ENCODE data around the gene AKAP9. TPM values are rescaled to one million over a fixed set of nuclear protein-coding genes. Genes with fewer than 3 reads are reported as not detected.
"Not testable (repeated sequence)": the region's sequence is repeated elsewhere in the genome, so short reads cannot be mapped to it uniquely, and the experiment has no call there.

Gene AKAP9
- polyA plus RNA-seq, 6 donors from 2014 or later = 18.2 to 52.9 (median 21.0) TPM

DNA sequence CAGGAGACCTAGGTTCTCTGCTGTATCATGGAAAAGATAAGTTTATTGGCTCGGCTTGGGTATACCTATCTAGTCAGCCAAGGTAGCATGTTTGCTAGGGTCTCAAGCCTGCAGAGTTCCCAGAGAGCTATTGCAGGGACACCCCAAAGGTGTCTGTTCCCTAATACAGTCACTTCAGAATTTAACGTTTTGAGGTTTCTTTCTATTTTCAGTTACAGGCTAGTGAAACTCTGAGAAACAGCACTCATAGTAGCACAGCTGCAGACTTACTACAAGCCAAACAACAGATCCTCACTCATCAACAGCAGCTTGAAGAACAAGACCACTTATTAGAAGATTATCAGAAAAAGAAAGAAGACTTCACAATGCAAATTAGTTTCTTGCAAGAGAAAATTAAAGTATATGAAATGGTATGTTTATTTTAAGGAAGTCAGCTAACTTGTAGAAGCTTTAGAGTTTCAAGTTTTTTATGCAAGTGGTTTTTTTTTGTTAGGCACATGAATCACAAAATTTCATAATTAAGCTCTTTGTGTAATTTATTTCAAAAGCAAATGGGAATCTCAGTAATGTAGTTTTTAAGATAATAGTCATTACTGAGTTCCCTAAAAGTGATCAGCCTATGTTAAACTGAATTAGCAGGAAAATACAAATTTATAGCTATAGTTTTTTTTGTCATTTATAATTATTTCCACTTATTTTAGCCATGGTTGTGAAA, 54.9 kb downstream of the AKAP9 start:
- ATAC-seq (ENCODE audit: low read depth in 2 of 2) (no peak), DNase-seq (no peak)
- Mint-ChIP-seq H3K4me1 (no peaks in the 10 kb centered on the region), H3K27me3 (no peaks in the 10 kb centered on the region), H3K27ac (no peak overlapping the region), H3K9me3 (no peaks in the 10 kb centered on the region), H3K36me3 (peaks cover 29 to 41% of the 10 kb centered on the region in 2 donors), H3K4me3 (no peak overlapping the region)

DNA sequence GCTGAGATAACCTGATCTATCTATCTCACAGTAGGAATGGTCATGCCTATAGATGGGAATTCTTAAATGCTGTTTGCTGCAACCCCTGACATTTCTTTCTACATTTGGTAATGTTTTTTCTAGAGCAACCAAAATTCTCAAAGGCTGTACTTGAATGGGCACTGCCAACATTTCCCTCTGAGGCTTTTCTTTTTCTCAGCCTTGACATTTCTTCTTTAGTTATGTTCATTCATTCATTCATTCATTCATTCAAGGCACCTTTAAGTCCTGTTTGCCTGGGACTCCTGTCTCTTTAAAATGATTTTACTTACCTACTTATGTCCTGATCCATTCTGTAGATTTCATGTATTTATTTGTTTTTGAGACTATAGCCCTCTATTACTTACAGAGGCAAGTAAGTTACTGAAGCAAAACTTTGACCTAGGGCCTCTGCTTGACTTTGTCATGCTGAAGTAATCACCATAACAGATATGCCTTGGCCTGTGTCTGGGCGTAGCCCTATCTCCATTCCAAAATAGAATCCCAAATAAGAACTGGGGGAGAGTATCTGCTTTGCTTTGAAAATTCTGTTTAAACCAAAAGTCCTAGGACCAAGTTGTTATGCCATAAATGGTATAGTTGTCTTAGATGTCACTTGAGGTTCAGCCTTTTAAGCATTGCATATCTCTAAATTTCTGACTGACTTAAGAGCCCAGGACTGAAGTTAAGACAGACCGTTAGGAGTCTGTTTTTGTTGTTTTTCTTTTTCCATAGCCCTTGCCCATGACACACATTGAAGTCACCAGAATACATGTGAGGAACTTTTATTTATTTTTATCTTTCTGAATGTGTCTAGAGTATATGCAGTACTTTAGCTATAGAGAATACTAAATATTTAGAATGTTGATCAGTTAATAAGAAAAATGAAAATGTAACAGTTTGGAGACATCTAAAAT, 59.2 kb downstream of the AKAP9 start:
- Mint-ChIP-seq H3K27ac (no peak overlapping the region), H3K9me3 (peaks cover 0 to 4% (median 2%) of the 10 kb centered on the region in 7 donors), H3K4me1 (no peaks in the 10 kb centered on the region), H3K4me3 (no peak overlapping the region), H3K36me3 (peaks cover 35 to 58% of the 10 kb centered on the region in 2 donors), H3K27me3 (no peaks in the 10 kb centered on the region)
- no peak for ATAC-seq (ENCODE audit: low read depth in 2 of 2)
- no peak for DNase-seq

DNA sequence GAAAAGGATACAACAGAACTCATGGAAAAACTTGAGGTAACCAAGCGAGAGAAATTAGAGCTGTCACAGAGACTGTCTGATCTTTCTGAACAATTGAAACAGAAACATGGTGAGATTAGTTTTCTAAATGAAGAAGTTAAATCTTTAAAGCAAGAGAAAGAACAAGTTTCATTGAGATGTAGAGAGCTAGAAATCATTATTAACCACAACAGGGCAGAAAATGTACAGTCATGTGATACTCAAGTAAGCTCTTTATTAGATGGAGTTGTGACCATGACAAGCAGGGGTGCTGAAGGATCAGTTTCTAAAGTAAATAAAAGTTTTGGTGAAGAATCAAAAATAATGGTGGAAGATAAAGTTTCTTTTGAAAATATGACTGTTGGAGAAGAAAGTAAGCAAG, 62.1 kb downstream of the AKAP9 start:
- Mint-ChIP-seq H3K27me3 (no peaks in the 10 kb centered on the region), H3K36me3 (peaks cover 36 to 49% of the 10 kb centered on the region in 2 donors), H3K9me3 (peaks cover 0 to 4% (median 3%) of the 10 kb centered on the region in 7 donors), H3K4me3 (no peak overlapping the region), H3K27ac (peak overlapping the region in 3 of 6 donors; percentile 2 to 16 (median 11)), H3K4me1 (no peaks in the 10 kb centered on the region)
- ATAC-seq (ENCODE audit: low read depth in 2 of 2) = no peak
- DNase-seq = no peak

DNA sequence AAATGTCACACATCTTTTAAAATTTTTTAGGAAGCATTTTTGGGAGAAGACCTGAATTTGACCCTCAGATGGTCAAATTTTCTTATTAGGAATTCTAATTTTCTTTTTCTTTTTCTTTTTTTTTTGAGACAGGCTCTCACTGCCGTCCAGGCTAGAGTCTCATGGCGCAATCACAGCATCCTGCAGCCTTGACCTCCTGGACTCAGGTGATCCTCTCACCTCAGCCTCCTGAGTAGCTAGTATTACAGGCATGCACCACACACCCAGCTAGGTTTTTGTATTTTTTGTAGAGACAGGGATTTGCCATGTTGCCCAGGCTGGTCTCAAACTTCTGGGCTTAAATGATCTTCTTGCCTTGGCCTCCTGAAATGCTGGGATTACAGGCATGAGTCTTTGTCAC, 65.4 kb downstream of the AKAP9 start:
- DNase-seq = no peak
- ATAC-seq (ENCODE audit: low read depth in 2 of 2) = no peak
- Mint-ChIP-seq H3K9me3 (peaks cover 0 to 12% (median 5%) of the 10 kb centered on the region in 7 donors), H3K4me3 (no peak overlapping the region), H3K27ac (peak overlapping the region in 1 of 6 donors; percentile 20), H3K36me3 (peaks cover 40 to 53% of the 10 kb centered on the region in 2 donors), H3K27me3 (no peaks in the 10 kb centered on the region), H3K4me1 (no peaks in the 10 kb centered on the region)

DNA sequence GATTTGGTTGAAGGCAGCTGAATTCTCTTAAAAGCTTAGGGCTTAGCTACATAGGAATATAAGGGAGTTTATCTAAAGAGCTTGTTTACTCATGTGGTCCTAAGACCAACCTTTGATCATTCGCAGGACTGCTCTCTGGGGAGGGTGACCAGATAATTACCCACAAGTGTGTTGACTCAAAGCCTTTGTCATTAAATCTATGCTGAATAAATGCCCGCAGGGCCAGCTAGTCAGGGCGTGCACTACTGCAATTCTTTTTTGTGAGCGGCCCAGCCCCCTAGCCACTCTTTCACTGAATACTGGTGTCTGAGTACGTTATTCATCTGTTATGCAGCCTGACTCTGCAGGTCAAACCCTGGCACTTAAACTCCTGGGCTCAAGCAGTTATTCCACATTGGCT, 69.6 kb downstream of the AKAP9 start:
- ATAC-seq (ENCODE audit: low read depth in 2 of 2) (no peak), DNase-seq (no peak)
- Mint-ChIP-seq H3K9me3 (peaks cover 0 to 9% (median 3%) of the 10 kb centered on the region in 7 donors), H3K36me3 (peaks cover 34 to 45% of the 10 kb centered on the region in 2 donors), H3K27me3 (no peaks in the 10 kb centered on the region), H3K27ac (no peak overlapping the region), H3K4me3 (no peak overlapping the region), H3K4me1 (no peaks in the 10 kb centered on the region)

DNA sequence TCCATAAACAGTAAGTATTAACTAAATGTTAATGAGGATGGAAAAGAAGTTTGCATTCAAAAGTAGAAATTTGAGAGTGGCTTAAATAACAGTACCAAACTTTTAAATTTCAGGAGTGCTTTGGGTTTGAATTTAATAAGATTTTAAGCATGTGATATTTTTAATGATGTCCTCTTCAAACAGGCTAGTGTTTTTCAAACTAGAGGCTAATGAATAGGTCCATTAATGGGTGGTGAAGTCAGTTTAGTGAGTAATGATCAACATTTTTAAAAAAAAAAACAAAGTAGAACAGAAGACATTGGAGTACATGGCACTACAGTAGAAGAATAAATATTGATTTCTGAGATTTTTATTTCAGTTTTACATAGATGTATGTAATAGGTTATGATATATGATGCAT, 72.9 kb downstream of the AKAP9 start:
- Mint-ChIP-seq H3K27ac (peak overlapping the region in 3 of 6 donors; percentile 25 to 75 (median 60)), H3K27me3 (no peaks in the 10 kb centered on the region), H3K4me3 (no peak overlapping the region), H3K36me3 (peaks cover 30 to 47% of the 10 kb centered on the region in 2 donors), H3K4me1 (no peaks in the 10 kb centered on the region), H3K9me3 (peaks cover 0 to 8% (median 3%) of the 10 kb centered on the region in 7 donors)
- DNase-seq (no peak), ATAC-seq (ENCODE audit: low read depth in 2 of 2) (no peak)

DNA sequence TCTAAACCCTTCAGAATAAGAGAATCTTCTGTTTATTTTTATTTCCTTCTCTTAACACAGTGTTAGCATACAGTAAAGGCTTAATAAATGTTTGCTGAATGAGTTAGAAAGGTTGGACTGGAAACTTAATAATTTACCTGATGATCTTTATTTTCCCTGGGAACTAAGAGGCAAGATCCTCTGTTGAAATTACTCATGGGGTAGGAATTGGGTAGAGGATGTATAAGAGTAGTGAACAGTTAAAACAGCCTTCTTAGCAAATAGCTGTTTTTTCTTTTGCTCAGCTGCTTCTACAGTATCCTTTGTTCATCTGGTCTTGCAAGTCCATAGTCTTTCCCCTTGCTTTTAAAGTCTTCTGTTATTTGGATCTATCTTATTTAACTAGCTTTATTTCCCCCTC, 80.0 kb downstream of the AKAP9 start:
- Mint-ChIP-seq H3K36me3 (peaks cover 30 to 31% of the 10 kb centered on the region in 2 donors), H3K9me3 (no peaks in the 10 kb centered on the region), H3K27me3 (no peaks in the 10 kb centered on the region), H3K27ac (peak overlapping the region in 1 of 6 donors; percentile 1), H3K4me3 (no peak overlapping the region), H3K4me1 (no peaks in the 10 kb centered on the region)
- DNase-seq (no peak), ATAC-seq (ENCODE audit: low read depth in 2 of 2) (no peak)

DNA sequence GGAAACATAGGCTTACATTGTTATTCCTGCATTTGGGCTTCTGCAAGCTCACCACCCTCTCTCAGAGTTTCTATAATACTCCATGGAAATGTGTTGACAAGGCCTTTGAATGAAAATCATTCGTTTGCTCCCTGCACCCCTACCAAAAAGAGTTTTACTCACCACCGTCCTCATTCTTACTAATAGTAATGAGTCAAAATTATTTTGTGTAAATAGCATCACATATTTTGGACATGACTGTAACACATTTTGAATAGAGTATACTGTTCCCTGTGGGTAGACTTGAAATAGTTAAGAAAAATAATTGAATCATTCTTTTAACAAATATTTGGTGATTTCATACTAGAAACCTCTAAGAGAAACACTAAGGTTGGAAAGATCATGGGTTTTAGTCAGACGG, 84.6 kb downstream of the AKAP9 start:
- Mint-ChIP-seq H3K4me3 (no peak overlapping the region), H3K4me1 (no peaks in the 10 kb centered on the region), H3K27me3 (no peaks in the 10 kb centered on the region), H3K9me3 (peaks cover 0 to 4% (median 0%) of the 10 kb centered on the region in 7 donors), H3K27ac (no peak overlapping the region), H3K36me3 (peaks cover 34 to 42% of the 10 kb centered on the region in 2 donors)
- ATAC-seq (ENCODE audit: low read depth in 2 of 2) = no peak
- DNase-seq = no peak

DNA sequence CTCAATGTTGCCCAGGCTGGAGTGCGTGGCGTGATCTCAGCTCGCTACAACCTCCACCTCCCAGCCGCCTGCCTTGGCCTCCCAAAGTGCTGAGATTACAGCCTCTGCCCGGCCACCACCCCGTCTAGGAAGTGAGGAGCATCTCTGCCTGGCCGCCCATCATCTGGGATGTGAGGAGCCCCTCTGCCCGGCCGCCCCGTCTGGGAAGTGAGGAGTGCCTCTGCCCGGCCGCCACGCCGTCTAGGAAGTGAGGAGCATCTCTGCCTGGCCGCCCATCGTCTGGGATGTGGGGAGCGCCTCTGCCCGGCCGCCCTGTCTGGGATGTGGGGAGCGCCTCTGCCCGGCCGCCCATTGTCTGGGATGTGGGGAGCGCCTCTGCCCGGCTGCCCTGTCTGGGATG, 86.0 kb downstream of the AKAP9 start:
- H3K4me3 Mint-ChIP-seq; H3K27me3 Mint-ChIP-seq; ATAC-seq (ENCODE audit: low read depth in 2 of 2); H3K9me3 Mint-ChIP-seq; H3K4me1 Mint-ChIP-seq; DNase-seq: not testable (repeated sequence)
- Mint-ChIP-seq H3K36me3 (peaks cover 32 to 34% of the 10 kb centered on the region in 2 donors), H3K27ac (peak overlapping the region in 1 of 6 donors; percentile 24)

DNA sequence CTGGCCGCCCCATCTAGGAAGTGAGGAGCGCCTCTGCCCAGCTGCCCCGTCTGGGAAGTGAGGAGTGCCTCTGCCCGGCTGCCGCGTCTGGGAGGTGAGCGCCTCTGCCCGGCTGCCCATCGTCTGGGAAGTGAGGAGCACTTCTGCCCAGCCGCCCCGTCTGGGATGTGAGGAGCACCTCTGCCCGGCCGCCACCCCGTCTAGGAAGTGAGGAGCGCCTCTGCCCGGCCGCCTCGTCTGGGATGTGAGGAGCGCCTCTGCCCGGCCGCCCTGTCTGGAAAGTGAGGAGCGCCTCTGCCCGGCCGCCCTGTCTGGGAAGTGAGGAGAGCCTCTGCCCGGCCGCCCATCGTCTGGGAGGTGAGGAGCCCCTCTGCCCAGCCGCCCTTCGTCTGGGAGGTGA, 86.5 kb downstream of the AKAP9 start:
- not testable (repeated sequence) for H3K4me1 Mint-ChIP-seq; H3K4me3 Mint-ChIP-seq; ATAC-seq (ENCODE audit: low read depth in 2 of 2); H3K9me3 Mint-ChIP-seq; H3K27ac Mint-ChIP-seq; DNase-seq; H3K27me3 Mint-ChIP-seq
- H3K36me3 Mint-ChIP-seq = peaks cover 31 to 32% of the 10 kb centered on the region in 2 donors

DNA sequence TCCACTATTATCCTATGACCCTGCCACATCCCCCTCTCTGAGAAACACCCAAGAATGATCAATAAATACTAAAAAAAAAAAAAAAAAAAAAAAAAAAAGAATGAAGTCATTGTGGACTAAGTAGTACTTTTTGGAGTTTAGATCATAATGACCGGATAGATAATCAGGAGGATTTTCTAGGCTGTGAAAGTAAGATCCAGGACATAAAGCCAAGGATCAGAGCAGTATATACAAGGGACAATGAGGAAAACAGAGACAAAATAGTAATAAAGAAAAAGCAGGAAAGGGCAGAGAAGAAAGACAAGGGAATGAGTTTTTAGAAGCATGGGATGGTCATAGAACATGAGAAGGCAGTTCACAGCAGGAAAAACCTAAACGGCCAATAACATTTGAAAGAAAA, 87.6 kb downstream of the AKAP9 start:
- DNase-seq (no peak), ATAC-seq (ENCODE audit: low read depth in 2 of 2) (no peak)
- H3K4me1 Mint-ChIP-seq = no peaks in the 10 kb centered on the region
- H3K27ac Mint-ChIP-seq = no peak overlapping the region
- H3K36me3 Mint-ChIP-seq = peaks cover 28 to 29% of the 10 kb centered on the region in 2 donors
- H3K27me3 Mint-ChIP-seq = no peaks in the 10 kb centered on the region
- H3K4me3 Mint-ChIP-seq = no peak overlapping the region
- H3K9me3 Mint-ChIP-seq = peaks cover 0 to 4% (median 0%) of the 10 kb centered on the region in 7 donors

DNA sequence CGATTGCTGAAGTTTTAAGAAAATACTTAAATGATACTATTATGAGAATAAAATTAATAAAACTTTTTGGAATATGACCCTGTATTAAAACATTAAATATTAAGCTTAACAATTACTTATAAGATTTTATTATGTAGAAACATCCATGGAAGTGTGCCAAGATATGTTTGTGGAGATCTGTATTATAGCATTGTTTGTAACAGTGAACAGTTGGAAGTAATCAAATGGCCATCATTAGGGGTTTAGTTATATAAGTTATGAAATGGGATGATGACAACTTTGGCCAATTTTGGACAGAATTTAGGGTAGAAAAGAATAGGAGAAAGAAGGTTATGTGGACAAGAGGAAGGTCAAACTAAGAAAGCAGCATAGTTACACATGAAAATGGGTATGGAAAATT, 88.0 kb downstream of the AKAP9 start:
- Mint-ChIP-seq H3K4me1 (no peaks in the 10 kb centered on the region), H3K36me3 (peaks cover 25 to 27% of the 10 kb centered on the region in 2 donors), H3K27me3 (no peaks in the 10 kb centered on the region), H3K4me3 (no peak overlapping the region), H3K9me3 (peaks cover 0 to 4% (median 0%) of the 10 kb centered on the region in 7 donors), H3K27ac (no peak overlapping the region)
- DNase-seq (no peak), ATAC-seq (ENCODE audit: low read depth in 2 of 2) (no peak)

DNA sequence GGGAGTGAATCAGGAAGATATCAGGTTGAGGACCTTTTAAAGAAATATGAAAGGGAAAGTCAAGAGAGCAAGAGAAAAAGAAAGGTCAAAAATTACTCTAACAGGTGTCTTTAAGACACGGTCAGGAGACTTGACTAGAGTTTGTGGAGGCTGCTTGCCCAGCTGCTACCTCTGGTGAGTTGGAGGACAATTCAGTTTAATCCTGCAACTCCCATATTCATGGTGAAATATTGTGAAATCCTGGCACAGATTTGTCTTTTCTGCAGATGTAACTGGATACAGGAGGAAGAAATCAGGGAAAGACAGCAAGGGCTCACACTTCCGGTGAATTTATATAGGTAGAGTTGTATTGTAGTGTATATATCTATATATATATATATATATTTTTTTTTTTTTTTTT, 93.5 kb downstream of the AKAP9 start:
- Mint-ChIP-seq H3K4me1 (no peaks in the 10 kb centered on the region), H3K27me3 (no peaks in the 10 kb centered on the region), H3K4me3 (no peak overlapping the region), H3K9me3 (no peaks in the 10 kb centered on the region), H3K27ac (no peak overlapping the region), H3K36me3 (peaks cover 9 to 28% of the 10 kb centered on the region in 2 donors)
- ATAC-seq (ENCODE audit: low read depth in 2 of 2) = no peak
- DNase-seq = no peak

DNA sequence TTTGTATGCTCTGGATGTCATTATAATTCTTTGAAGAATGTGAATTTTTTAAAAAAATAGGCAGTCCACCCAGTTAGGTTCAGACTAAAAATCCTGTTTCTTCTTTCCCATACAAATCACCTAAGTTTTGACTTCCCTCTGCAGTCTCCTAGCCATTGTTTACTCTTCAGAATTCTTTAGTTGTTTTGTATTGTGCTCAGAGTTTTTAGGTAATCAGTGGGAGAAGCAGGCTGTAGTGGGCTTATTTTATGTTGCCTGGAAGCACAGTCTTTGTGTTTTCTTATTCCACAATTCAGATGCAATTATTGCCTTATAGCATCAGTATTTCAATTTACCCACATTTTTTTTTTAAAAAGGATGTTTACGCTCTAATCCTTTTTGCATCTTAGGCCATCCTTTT, 94.9 kb downstream of the AKAP9 start:
- ATAC-seq (ENCODE audit: low read depth in 2 of 2) = no peak
- H3K4me3 Mint-ChIP-seq = no peak overlapping the region
- no peak overlapping the region for H3K27ac Mint-ChIP-seq
- no peaks in the 10 kb centered on the region for H3K9me3 Mint-ChIP-seq
- no peak for DNase-seq
- peaks cover 12 to 30% of the 10 kb centered on the region in 2 donors for H3K36me3 Mint-ChIP-seq
- no peaks in the 10 kb centered on the region for H3K4me1 Mint-ChIP-seq
- no peaks in the 10 kb centered on the region for H3K27me3 Mint-ChIP-seq

Measured in naive B cell (primary cell).